Measurements from ENCODE around the gene NFIX. TPM values are rescaled to one million over a fixed set of nuclear protein-coding genes. Genes with fewer than 3 reads are reported as not detected.

The NFIX gene
- total and polyA plus RNA-seq, 2 of the 13 experiments (the other 11 are each of a cell fraction or from before 2014, with no cell fraction given) = 3.4 to 5.4 TPM

GRCh38 chr19:12965017-12965811 is 30.1 kb upstream of the NFIX start (continued):
- TF ChIP-seq BCL3 (CRISPR knock-in tag; IDR thresholded peaks at IDR 0.05) = peak; percentile 55; the same call in 1 of the 2 replicates
- TF ChIP-seq NFE2L1 (CRISPR knock-in tag; IDR thresholded peaks at IDR 0.05; ENCODE audit: borderline replicate concordance) = no peak
- no peak for TF ChIP-seq HNF4G (IDR thresholded peaks at IDR 0.05; ENCODE audit: borderline replicate concordance, low read depth, low read length)
- TF ChIP-seq HNF4G (CRISPR knock-in tag; IDR thresholded peaks at IDR 0.05; ENCODE audit: borderline replicate concordance, low read depth) = peak; percentile 18; the same call in 1 of the 2 replicates
- TF ChIP-seq ZNF615 (CRISPR knock-in tag; IDR thresholded peaks at IDR 0.05; ENCODE audit: borderline replicate concordance) = no peak
- no peak for TF ChIP-seq SPEN (CRISPR knock-in tag; IDR thresholded peaks at IDR 0.05; ENCODE audit: low read depth)
- no peak for TF ChIP-seq FOXA3 (CRISPR knock-in tag; IDR thresholded peaks at IDR 0.05)
- 0 out of 2 replicates have a peak, but pooled peaks have one; percentile 30 for TF ChIP-seq NRL (CRISPR knock-in tag; IDR thresholded peaks at IDR 0.05; ENCODE audit: borderline replicate concordance)
- TF ChIP-seq ZBTB38 (CRISPR knock-in tag; IDR thresholded peaks at IDR 0.05) = peak; percentile 37; the same call in 1 of the 2 replicates
- no peak for TF ChIP-seq ZNF577 (CRISPR knock-in tag; IDR thresholded peaks at IDR 0.05; ENCODE audit: borderline replicate concordance, low read depth)
- peak; percentile 12; the same call in 1 of the 2 replicates for TF ChIP-seq ZNF629 (CRISPR knock-in tag; conservative IDR thresholded peaks at IDR 0.05)
- TF ChIP-seq, protein P1, sequence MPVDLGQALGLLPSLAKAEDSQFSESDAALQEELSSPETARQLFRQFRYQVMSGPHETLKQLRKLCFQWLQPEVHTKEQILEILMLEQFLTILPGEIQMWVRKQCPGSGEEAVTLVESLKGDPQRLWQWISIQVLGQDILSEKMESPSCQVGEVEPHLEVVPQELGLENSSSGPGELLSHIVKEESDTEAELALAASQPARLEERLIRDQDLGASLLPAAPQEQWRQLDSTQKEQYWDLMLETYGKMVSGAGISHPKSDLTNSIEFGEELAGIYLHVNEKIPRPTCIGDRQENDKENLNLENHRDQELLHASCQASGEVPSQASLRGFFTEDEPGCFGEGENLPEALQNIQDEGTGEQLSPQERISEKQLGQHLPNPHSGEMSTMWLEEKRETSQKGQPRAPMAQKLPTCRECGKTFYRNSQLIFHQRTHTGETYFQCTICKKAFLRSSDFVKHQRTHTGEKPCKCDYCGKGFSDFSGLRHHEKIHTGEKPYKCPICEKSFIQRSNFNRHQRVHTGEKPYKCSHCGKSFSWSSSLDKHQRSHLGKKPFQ (CRISPR knock-in tag; IDR thresholded peaks at IDR 0.05; ENCODE audit: insufficient replicate concordance) = peak; percentile 91
- peak; percentile 81; the same call in 1 of the 2 replicates for TF ChIP-seq ZNF335 (CRISPR knock-in tag; IDR thresholded peaks at IDR 0.05)
- TF ChIP-seq ZBTB14 (CRISPR knock-in tag; IDR thresholded peaks at IDR 0.05) = peak; percentile 43; the same call in 1 of the 2 replicates
- TF ChIP-seq SMYD3 (CRISPR knock-in tag; IDR thresholded peaks at IDR 0.05) = no peak
- no peak for TF ChIP-seq JUNB (CRISPR knock-in tag; IDR thresholded peaks at IDR 0.05; ENCODE audit: borderline replicate concordance)
- TF ChIP-seq EED (CRISPR knock-in tag; IDR thresholded peaks at IDR 0.05) = no peak
- TF ChIP-seq, protein P2, sequence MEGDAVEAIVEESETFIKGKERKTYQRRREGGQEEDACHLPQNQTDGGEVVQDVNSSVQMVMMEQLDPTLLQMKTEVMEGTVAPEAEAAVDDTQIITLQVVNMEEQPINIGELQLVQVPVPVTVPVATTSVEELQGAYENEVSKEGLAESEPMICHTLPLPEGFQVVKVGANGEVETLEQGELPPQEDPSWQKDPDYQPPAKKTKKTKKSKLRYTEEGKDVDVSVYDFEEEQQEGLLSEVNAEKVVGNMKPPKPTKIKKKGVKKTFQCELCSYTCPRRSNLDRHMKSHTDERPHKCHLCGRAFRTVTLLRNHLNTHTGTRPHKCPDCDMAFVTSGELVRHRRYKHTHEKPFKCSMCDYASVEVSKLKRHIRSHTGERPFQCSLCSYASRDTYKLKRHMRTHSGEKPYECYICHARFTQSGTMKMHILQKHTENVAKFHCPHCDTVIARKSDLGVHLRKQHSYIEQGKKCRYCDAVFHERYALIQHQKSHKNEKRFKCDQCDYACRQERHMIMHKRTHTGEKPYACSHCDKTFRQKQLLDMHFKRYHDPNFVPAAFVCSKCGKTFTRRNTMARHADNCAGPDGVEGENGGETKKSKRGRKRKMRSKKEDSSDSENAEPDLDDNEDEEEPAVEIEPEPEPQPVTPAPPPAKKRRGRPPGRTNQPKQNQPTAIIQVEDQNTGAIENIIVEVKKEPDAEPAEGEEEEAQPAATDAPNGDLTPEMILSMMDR (CRISPR knock-in tag; IDR thresholded peaks at IDR 0.05) = peak; percentile 85
- 0 out of 2 replicates have a peak, but pooled peaks have one; percentile 30 for TF ChIP-seq POLR2G (IDR thresholded peaks at IDR 0.05; ENCODE audit: low read depth, low read length)
- peak; percentile 74; the same call in 1 of the 2 replicates for TF ChIP-seq CCDC6 (CRISPR knock-in tag; IDR thresholded peaks at IDR 0.05)
- no peak for TF ChIP-seq ZNF75D (CRISPR knock-in tag; IDR thresholded peaks at IDR 0.05; ENCODE audit: borderline replicate concordance)
- no peak for TF ChIP-seq NR2F6 (IDR thresholded peaks at IDR 0.05)
- TF ChIP-seq NR2F6 (CRISPR knock-in tag; IDR thresholded peaks at IDR 0.05) = peak; percentile 20; the same call in 1 of the 2 replicates
